ENCODE data around the gene MT1X.

DNA sequence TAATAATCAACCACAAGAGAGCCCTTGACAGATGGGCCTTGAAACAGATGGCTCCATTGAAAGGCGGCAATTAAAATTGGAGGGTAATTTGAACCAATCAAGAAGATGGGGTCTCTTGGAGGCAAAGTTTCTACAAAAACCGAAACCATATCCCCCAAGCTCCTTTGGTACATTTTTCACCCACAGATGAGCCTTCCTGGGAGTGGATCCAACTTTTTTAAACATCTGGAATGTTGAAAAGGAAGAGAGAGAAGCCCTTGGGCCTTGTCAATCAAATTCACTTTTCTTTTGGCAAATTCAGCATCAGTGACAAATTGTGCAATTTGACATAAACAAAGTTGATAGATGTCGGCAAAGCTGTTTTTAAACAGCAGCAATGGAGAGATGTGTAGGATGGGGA, 34.5 kb downstream of the MT1X start:
- TF ChIP-seq ZNF423 (CRISPR knock-in tag; IDR thresholded peaks at IDR 0.05) (no peak), OVOL2 (CRISPR knock-in tag; IDR thresholded peaks at IDR 0.05; ENCODE audit: borderline replicate concordance) (no peak), GABPB1 (CRISPR knock-in tag; IDR thresholded peaks at IDR 0.05) (no peak), ZNF219 (CRISPR knock-in tag; IDR thresholded peaks at IDR 0.05; ENCODE audit: borderline replicate concordance) (no peak)
- TF ChIP-seq, protein P1, sequence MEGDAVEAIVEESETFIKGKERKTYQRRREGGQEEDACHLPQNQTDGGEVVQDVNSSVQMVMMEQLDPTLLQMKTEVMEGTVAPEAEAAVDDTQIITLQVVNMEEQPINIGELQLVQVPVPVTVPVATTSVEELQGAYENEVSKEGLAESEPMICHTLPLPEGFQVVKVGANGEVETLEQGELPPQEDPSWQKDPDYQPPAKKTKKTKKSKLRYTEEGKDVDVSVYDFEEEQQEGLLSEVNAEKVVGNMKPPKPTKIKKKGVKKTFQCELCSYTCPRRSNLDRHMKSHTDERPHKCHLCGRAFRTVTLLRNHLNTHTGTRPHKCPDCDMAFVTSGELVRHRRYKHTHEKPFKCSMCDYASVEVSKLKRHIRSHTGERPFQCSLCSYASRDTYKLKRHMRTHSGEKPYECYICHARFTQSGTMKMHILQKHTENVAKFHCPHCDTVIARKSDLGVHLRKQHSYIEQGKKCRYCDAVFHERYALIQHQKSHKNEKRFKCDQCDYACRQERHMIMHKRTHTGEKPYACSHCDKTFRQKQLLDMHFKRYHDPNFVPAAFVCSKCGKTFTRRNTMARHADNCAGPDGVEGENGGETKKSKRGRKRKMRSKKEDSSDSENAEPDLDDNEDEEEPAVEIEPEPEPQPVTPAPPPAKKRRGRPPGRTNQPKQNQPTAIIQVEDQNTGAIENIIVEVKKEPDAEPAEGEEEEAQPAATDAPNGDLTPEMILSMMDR (IDR thresholded peaks at IDR 0.05), result no peak
- TF ChIP-seq, protein P2, sequence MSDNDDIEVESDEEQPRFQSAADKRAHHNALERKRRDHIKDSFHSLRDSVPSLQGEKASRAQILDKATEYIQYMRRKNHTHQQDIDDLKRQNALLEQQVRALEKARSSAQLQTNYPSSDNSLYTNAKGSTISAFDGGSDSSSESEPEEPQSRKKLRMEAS (CRISPR knock-in tag; IDR thresholded peaks at IDR 0.05), result no peak
- TF ChIP-seq, protein P3, sequence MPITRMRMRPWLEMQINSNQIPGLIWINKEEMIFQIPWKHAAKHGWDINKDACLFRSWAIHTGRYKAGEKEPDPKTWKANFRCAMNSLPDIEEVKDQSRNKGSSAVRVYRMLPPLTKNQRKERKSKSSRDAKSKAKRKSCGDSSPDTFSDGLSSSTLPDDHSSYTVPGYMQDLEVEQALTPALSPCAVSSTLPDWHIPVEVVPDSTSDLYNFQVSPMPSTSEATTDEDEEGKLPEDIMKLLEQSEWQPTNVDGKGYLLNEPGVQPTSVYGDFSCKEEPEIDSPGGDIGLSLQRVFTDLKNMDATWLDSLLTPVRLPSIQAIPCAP (CRISPR knock-in tag; IDR thresholded peaks at IDR 0.05), result no peak
- TF ChIP-seq, protein P4, sequence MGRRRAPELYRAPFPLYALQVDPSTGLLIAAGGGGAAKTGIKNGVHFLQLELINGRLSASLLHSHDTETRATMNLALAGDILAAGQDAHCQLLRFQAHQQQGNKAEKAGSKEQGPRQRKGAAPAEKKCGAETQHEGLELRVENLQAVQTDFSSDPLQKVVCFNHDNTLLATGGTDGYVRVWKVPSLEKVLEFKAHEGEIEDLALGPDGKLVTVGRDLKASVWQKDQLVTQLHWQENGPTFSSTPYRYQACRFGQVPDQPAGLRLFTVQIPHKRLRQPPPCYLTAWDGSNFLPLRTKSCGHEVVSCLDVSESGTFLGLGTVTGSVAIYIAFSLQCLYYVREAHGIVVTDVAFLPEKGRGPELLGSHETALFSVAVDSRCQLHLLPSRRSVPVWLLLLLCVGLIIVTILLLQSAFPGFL (CRISPR knock-in tag; IDR thresholded peaks at IDR 0.05; ENCODE audit: borderline replicate concordance), result no peak
- TF ChIP-seq, protein P5, sequence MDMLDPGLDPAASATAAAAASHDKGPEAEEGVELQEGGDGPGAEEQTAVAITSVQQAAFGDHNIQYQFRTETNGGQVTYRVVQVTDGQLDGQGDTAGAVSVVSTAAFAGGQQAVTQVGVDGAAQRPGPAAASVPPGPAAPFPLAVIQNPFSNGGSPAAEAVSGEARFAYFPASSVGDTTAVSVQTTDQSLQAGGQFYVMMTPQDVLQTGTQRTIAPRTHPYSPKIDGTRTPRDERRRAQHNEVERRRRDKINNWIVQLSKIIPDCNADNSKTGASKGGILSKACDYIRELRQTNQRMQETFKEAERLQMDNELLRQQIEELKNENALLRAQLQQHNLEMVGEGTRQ (CRISPR knock-in tag; IDR thresholded peaks at IDR 0.05), result no peak
- TF ChIP-seq, protein P6, sequence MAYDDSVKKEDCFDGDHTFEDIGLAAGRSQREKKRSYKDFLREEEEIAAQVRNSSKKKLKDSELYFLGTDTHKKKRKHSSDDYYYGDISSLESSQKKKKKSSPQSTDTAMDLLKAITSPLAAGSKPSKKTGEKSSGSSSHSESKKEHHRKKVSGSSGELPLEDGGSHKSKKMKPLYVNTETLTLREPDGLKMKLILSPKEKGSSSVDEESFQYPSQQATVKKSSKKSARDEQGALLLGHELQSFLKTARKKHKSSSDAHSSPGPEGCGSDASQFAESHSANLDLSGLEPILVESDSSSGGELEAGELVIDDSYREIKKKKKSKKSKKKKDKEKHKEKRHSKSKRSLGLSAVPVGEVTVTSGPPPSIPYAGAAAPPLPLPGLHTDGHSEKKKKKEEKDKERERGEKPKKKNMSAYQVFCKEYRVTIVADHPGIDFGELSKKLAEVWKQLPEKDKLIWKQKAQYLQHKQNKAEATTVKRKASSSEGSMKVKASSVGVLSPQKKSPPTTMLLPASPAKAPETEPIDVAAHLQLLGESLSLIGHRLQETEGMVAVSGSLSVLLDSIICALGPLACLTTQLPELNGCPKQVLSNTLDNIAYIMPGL (CRISPR knock-in tag; IDR thresholded peaks at IDR 0.05), result no peak
- TF ChIP-seq, protein P7, sequence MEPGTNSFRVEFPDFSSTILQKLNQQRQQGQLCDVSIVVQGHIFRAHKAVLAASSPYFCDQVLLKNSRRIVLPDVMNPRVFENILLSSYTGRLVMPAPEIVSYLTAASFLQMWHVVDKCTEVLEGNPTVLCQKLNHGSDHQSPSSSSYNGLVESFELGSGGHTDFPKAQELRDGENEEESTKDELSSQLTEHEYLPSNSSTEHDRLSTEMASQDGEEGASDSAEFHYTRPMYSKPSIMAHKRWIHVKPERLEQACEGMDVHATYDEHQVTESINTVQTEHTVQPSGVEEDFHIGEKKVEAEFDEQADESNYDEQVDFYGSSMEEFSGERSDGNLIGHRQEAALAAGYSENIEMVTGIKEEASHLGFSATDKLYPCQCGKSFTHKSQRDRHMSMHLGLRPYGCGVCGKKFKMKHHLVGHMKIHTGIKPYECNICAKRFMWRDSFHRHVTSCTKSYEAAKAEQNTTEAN (CRISPR knock-in tag; IDR thresholded peaks at IDR 0.05), result no peak
- TF ChIP-seq, protein P8, sequence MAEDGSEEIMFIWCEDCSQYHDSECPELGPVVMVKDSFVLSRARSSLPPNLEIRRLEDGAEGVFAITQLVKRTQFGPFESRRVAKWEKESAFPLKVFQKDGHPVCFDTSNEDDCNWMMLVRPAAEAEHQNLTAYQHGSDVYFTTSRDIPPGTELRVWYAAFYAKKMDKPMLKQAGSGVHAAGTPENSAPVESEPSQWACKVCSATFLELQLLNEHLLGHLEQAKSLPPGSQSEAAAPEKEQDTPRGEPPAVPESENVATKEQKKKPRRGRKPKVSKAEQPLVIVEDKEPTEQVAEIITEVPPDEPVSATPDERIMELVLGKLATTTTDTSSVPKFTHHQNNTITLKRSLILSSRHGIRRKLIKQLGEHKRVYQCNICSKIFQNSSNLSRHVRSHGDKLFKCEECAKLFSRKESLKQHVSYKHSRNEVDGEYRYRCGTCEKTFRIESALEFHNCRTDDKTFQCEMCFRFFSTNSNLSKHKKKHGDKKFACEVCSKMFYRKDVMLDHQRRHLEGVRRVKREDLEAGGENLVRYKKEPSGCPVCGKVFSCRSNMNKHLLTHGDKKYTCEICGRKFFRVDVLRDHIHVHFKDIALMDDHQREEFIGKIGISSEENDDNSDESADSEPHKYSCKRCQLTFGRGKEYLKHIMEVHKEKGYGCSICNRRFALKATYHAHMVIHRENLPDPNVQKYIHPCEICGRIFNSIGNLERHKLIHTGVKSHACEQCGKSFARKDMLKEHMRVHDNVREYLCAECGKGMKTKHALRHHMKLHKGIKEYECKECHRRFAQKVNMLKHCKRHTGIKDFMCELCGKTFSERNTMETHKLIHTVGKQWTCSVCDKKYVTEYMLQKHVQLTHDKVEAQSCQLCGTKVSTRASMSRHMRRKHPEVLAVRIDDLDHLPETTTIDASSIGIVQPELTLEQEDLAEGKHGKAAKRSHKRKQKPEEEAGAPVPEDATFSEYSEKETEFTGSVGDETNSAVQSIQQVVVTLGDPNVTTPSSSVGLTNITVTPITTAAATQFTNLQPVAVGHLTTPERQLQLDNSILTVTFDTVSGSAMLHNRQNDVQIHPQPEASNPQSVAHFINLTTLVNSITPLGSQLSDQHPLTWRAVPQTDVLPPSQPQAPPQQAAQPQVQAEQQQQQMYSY (CRISPR knock-in tag; IDR thresholded peaks at IDR 0.05), result no peak
- TF ChIP-seq, protein P9, sequence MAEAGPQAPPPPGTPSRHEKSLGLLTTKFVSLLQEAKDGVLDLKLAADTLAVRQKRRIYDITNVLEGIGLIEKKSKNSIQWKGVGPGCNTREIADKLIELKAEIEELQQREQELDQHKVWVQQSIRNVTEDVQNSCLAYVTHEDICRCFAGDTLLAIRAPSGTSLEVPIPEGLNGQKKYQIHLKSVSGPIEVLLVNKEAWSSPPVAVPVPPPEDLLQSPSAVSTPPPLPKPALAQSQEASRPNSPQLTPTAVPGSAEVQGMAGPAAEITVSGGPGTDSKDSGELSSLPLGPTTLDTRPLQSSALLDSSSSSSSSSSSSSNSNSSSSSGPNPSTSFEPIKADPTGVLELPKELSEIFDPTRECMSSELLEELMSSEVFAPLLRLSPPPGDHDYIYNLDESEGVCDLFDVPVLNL (CRISPR knock-in tag; IDR thresholded peaks at IDR 0.05; ENCODE audit: borderline replicate concordance, low read depth), result no peak
